NCI-H2107 treated with DMSO at 0.1 percent for 48 hours (cell line): Measurements from ENCODE around the gene NPEPPS.
"Not testable (repeated sequence)": the region's sequence is repeated elsewhere in the genome, so short reads cannot be mapped to it uniquely, and the experiment has no call there.

Experiments used
- DNase-seq: peaks from one replicate; lab custom pipeline; 2025; ENCODE audit not compliant: unreplicated experiment; lab: John Stamatoyannopoulos, UW

The NPEPPS gene, protein sequence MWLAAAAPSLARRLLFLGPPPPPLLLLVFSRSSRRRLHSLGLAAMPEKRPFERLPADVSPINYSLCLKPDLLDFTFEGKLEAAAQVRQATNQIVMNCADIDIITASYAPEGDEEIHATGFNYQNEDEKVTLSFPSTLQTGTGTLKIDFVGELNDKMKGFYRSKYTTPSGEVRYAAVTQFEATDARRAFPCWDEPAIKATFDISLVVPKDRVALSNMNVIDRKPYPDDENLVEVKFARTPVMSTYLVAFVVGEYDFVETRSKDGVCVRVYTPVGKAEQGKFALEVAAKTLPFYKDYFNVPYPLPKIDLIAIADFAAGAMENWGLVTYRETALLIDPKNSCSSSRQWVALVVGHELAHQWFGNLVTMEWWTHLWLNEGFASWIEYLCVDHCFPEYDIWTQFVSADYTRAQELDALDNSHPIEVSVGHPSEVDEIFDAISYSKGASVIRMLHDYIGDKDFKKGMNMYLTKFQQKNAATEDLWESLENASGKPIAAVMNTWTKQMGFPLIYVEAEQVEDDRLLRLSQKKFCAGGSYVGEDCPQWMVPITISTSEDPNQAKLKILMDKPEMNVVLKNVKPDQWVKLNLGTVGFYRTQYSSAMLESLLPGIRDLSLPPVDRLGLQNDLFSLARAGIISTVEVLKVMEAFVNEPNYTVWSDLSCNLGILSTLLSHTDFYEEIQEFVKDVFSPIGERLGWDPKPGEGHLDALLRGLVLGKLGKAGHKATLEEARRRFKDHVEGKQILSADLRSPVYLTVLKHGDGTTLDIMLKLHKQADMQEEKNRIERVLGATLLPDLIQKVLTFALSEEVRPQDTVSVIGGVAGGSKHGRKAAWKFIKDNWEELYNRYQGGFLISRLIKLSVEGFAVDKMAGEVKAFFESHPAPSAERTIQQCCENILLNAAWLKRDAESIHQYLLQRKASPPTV

DNA sequence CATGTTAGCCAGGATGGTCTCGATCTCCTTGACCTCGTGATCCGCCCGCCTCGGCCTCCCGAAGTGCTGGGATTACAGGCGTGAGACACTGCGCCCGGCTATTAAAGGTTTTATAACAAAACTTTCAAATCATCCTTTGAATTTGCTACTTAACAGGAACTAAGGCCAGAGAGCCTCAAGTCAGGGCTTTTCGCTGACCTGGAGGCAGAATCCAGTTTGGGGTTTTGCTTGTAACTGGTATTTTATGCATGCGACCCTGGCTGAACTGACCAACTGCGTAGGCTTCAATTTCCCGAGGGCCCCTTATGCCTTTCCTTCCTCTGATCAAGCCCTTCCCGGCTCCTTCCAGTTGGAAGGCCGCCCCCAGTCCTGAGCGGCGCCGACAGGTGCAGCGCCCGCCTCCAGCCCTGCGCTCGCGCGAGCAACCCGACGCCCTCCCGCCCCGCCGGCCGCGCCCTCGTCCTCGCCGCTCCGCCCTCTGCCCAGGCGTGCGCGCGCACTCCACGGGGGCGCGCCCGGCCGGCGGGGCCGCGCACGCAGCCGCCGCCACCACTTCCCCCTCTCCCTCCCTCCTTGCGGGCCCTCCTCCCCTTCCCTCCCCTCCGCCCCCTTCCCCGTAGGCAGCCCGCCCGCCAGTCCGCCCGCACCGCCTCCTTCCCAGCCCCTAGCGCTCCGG is at the start of gene NPEPPS:
Gene NPEPPS (plus strand): TSS at position 552 of the 676 bp plus-strand sequence. CDS start 193 bp downstream, outside the sequence.
- DNase-seq: peak; percentile 42

DNA sequence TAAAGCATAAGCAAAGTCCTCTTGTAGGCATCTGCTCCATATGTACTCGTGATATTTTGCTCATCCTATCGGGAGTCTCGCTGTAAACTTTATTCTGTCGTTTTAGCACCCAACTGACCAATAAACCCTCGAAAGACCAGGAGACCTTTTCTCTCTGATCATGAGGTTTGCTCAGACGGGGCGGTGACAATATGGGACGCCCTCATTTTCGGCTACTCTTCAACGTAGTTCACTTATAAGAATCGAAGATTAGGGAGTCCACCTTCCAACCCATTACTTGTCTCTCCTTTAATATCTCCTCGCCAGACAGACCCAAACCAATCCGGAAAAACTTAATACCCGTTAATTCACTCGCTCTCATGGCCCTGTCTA is 39.1 kb upstream of the NPEPPS start:
- DNase-seq: not testable (repeated sequence)

DNA sequence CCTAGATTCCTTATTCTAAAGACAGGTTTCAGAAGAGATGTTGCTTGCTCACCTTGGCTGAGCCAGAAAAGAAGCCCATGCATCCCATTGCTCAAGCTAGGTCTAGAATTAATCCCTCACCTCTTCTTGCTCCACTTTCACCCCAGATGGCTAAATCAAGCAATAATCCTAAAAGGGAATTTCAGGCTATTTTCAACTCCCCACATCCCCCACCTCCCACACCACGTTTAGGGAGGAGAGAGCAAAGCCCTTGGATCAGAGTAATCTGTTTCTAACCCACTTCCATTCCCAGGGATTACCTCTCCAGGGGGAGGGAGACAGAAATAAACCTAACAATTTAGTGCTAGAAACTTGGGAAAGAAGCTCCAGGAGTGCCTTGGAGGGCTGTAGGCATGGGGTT is 31.8 kb upstream of the NPEPPS start:
- DNase-seq: not testable (repeated sequence)

DNA sequence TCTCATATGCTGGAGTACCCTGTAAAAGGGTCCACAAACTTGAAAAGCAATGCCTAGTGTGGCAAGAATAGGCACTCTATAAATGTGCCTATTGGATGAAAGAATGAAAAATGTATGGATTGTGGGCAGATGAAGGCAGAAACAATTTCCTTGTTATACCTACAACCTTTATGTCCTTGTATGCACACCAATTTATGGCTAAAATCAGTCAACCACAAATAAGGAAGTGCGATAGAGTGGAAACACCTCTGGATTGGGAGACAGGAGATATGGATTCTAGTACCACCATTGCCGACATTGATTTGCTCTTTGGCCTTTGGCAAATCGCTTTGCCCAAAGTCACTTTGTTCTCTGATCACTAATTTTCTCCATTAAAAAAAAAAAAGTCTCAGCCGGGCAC is 31.4 kb upstream of the NPEPPS start:
- DNase-seq: not testable (repeated sequence)

DNA sequence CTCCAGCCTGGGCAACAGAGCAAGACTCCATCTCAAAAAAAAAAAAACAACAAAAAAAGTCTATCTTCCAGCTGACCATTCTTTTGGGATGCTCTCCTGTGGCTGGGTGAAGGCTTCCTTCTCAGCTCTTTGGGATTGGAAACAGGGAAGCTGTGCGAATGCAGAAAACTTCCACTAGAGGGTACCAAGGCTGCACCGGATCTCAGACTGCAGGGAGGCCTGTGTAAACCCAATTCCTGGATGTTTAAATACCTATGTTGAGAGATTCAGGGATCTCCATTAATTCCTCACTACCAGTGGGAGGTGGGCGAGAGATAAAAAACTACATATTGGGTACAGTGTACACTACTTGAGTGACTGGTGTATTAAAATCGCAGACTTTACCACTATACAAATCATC is 30.3 kb upstream of the NPEPPS start:
- DNase-seq: not testable (repeated sequence)

DNA sequence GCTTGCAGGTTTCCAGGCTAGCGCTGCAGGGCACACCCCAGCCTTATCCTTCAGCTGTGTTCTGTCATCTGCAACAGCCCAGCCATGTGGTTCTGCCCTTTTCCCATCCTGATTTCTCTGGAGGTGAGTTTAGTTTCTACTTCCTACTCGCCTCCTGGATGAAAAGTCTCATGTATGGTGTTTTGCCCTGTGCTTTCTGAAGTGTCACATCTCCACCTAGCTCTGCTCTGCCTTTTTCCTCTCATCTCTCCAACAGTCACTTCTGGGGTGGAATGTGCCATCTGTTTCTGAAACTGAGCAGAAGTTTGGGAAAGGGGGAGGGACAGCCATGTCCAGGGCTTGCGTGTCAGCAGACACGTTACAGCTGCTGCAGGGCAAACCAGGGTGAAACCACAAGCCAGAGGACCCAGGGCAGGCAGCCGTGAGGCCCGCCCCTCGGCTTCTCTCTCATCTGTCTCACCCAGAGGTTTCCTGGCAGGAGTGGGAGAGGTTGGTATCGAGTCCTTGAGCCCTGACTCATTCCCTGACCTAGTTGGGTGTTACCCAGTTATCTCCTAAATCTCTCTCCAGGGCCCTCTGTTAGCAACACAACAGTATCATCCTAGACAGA is 28.7 kb upstream of the NPEPPS start:
- not testable (repeated sequence) for DNase-seq

DNA sequence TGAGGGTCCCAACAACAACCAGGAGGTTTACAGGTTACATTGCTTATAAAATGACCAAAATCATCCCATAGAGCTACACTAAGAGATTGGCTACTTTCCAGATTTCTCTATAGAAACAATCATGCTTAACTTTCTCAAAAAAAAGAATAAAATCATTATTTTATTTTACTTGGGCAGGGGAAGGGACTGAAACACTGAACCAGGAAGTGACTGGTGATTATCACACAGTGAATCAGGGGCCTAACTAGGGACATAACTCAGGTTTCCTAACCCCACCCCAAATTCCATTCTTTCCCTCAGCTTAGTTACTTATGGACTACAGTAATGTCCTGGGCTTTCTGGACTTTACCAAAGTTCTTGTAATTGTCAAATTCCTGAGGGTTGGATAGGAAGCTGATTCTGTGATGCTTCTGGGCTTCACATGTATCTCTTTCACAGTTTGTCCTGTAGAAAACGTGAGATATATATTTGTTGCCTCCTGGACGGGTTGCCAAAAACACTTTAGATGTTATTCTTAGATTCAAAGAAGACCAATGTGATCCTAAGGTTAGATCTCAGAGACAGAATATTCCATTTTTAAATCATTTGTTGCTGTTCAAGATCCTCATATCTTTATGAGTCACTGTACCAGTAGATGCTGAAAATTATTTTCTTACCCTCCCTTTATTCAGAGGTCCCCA is 28.0 kb upstream of the NPEPPS start:
- DNase-seq: not testable (repeated sequence)

DNA sequence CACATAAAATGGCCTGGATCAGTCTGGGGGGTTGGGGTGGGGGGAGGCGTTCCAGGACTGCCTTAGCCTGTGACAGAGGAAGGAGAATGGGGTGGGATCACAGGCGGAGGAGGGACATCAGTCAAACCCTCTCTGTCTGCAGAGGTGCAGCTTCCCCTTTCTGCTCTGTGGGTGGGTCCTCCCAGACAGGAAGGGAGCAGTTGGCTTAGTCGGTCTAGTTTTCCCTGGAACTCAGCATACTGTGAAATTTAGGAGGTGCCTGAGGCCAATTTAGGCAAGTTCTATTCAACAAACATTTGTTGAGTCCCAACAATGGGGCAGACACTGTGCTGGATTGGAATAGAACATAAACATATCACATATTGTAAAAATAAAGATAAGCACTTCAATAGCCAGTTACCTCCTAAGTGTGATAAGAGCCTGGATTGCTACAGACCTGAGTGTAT is 19.2 kb upstream of the NPEPPS start:
- not testable (repeated sequence) for DNase-seq

DNA sequence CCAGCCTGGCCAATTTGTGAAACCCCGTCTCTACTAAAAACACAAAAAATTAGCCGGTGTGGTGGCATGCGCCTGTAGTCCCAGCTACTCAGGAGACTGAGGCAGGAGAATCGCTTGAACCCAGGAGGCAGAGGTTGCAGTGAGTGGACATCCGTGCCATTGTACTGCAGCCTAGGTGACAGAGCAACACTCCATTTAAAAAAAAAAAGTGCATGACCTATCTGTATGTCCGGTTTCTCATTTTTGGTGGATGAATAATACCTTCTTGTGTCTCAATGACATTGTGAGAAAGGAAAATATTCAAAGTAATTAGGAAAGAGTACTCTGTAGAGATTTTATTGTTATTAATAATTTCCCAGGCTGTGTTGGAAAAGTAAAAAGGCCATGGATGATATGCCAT is 17.6 kb upstream of the NPEPPS start:
- DNase-seq: not testable (repeated sequence)

DNA sequence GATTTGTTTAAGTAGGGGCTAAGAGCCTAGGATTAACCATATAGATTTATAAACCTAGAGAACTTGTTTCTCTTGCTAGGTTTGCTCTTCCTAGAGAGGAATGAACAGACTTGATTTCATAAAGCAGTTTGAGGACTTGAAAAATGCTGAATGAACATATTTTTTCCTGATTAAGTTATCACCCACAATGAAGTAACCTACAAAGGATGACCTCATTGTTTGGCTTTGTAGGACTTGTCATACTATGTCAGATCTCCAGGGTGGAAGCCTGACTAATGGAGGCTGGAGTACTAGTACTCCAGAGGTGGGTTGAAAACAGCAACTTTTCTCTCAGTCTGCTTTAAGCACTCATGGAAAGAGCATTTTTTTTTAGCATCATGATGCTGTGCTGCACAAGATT is 12.0 kb upstream of the NPEPPS start:
- not testable (repeated sequence) for DNase-seq

DNA sequence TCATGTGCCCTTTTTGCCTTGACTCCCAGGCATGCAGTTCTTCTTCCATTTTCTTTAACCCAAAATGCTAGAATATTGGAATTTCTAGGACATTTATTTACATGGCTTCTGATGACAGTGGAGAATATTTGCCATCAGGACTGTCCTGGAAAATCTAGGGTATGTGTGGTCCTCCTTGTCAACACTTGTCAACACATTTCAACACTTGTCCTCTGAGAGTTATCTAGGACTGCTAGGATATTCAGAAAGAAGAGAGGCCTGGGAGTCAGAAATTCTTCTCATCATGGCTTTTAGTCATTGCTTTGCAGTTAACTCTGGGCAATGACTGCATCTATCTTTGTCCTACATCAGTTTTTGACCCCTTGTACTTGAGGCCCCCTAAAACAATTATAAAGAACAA is 11.5 kb upstream of the NPEPPS start:
- DNase-seq: not testable (repeated sequence)

DNA sequence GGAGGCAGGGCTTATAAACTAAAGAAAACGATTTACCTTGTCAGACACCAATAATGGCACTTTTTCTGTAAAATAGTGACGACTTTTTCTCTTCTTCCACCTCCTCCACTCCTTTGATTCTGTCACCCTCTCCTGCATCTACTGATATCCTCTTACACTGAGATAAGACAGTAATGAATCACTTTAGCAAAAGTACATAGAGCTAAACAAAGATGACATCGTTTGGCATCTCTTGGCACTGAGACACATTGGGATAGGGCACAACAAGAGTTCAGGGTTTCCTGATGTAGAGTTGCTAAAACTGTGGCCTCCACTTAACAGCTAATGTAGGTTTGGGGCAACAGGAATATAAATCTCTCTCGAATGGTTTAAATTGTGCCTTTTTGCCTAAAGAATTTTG is 10.6 kb upstream of the NPEPPS start:
- DNase-seq: not testable (repeated sequence)

DNA sequence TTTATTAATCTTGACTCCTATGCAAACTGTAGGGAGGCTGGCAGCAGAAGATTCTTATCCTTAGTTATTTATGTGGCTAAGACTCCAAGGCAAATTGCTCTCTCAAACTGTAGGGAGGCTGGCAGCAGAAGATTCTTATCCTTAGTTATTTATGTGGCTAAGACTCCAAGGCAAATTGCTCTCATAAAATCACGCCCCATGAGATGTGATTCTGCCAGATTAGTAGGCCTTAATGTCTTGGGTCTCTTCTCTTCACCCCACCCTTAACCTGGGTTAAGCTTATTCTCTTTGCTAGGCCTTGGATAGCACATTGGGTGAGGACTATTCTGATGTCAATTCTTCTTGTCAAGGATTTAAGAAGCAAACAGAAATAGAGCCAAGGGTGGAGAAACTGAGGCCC is 9.5 kb upstream of the NPEPPS start:
- not testable (repeated sequence) for DNase-seq

DNA sequence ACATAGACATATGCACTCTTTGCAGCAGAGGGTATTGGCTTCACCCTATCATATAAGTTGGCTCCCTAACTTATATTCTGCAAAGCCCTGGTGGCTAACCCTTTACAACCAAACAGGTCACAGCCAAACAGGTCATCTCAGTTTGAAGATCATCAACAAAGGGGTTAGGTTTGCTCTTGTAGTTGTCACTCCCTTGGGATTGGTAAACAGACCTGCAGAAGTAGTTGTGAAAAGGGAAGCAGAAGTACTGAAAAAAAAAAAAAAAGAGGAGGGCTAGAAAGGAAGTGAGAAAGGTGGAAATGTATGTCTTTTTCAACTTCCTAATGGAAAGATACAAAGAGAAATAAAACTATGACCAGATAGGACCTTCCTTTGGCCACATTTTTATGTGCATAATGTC is 8.6 kb upstream of the NPEPPS start:
- not testable (repeated sequence) for DNase-seq

DNA sequence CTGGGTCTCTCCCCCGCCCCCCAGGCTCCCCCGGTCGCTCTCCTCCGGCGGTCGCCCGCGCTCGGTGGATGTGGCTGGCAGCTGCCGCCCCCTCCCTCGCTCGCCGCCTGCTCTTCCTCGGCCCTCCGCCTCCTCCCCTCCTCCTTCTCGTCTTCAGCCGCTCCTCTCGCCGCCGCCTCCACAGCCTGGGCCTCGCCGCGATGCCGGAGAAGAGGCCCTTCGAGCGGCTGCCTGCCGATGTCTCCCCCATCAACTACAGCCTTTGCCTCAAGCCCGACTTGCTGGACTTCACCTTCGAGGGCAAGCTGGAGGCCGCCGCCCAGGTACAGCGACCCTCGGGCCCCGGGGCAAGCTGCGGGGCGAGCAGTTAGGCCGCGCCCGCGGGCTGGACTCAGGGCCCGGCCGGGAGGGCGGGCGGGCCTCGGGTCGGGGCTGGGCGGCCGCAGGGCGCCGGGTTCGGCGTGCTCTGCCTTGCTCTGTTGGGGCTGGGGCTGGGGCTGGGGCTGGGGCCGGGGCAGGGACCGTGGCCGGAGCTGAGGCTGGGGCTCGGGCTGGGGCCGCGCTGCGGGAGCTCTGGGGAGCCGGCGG is 419 bp downstream of the NPEPPS start:
- not testable (repeated sequence) for DNase-seq

DNA sequence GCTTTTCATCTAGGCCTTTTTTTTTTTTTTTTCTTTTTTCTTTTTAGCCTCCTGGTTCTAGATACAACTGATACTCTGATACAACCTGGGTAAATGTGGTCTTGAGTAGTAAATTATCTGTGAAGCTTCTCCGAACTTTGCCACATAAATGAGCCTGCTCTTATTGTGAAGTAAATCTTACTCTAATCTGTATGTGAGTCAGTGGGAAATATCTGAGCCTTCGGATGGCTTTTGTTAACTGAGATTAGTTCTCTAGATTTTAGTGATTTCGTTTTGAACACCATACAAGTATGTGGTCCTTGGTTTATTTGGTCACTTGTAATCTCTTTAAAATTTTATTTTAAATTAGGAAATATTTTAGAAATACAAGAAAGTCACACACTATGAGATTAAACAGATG is 8.2 kb downstream of the NPEPPS start:
- DNase-seq: not testable (repeated sequence)

DNA sequence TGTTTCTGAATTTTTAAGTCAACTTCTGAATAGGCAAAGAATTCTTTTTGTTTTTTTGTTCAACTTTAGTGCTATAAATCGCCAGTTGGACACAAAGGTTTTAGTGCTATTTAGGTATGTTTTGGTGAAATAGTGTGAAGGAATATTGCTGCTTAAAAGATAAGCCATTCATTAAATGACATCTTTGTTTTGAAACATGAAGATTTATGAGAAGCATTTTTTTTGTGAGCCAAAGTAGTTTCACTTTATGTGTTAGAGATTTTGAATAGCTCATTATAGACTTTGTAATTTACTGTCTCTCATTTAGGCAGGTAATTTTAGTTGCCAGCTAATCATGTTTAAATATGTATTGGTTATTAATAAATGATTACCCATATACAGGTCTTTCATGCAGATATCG is 10.8 kb downstream of the NPEPPS start:
- not testable (repeated sequence) for DNase-seq

DNA sequence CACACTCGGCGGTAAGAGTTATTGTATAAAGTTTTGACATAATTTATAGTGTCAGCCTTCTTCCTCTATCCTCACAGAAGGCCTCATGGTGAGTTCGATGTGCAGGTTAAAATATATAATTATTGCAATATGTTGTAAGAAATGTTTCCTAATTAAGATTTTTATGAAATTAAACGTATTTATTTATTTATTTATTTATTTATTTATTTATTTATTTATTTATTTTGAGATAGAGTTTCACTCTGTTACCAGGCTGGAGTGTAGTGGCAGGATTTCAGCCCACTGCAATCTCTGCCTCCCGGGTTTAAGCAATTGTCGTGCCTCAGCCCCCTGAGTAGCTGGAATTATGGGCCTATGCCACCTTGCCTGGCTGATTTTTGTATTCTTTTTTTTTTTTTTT is 13.4 kb downstream of the NPEPPS start:
- DNase-seq: not testable (repeated sequence)

DNA sequence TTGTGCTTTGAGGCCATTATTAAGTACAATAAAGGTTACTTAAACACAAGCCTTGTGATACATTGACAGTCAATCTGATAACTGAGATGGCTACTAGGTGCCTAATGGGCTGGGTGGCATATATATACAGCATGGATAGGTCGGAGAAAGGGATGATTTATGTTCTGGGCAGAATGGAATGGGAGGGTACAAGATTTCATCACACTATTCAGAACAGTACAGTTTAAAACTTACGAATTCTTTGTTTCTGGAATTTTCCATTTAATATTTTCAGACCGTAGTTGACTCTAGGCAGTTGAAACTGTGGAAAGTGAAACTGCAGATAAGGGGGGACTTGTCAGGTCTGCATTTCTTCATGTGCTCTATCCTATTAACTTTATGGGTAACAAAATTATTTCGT is 23.8 kb downstream of the NPEPPS start:
- DNase-seq: not testable (repeated sequence)

DNA sequence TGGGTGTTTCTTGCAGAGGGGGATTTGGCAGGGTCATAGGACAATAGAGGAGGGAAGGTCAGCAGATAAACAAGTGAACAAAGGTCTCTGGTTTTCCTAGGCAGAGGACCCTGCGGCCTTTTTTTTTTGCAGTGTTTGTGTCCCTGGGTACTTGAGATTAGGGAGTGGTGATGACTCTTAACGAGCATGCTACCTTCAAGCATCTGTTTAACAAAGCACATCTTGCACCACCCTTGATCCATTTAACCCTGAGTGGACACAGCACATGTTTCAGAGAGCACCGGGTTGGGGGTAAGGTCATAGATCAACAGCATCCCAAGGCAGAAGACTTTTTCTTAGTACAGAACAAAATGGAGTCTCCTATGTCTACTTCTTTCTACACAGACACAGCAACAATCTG is 25.2 kb downstream of the NPEPPS start:
- not testable (repeated sequence) for DNase-seq
